Glutamatergic neuron (in vitro differentiated cells): Measurements from ENCODE around the gene CAPN13. TPM values are rescaled to one million over a fixed set of nuclear protein-coding genes. Genes with fewer than 3 reads are reported as not detected.

Source experiments
- DNase-seq: peaks from one replicate; pipeline ENCODE4 v3.0.0; 2022
- H3K27ac Mint-ChIP-seq: one replicate; pipeline ENCODE4 v1.8.0; 2020; ENCODE audit warnings: mild to moderate bottlenecking, mixed read lengths, inconsistent platforms; ENCODE audit not compliant: unreplicated experiment
- H3K27me3 Mint-ChIP-seq: one replicate; pipeline ENCODE4 v1.8.0; 2020; ENCODE audit warnings: mild to moderate bottlenecking, moderate library complexity, mixed read lengths, inconsistent platforms; ENCODE audit not compliant: unreplicated experiment
- H3K36me3 Mint-ChIP-seq: one replicate; pipeline ENCODE4 v1.8.0; 2020; ENCODE audit warnings: mild to moderate bottlenecking, mixed read lengths, inconsistent platforms; ENCODE audit not compliant: unreplicated experiment
- H3K4me1 Mint-ChIP-seq: one replicate; pipeline ENCODE4 v1.8.0; 2020; ENCODE audit warnings: mild to moderate bottlenecking, low read depth, mixed read lengths, inconsistent platforms; ENCODE audit not compliant: unreplicated experiment
- H3K4me3 Mint-ChIP-seq: one replicate; pipeline ENCODE4 v1.8.0; 2020; ENCODE audit warnings: mild to moderate bottlenecking, mixed read lengths, inconsistent platforms; ENCODE audit not compliant: unreplicated experiment
- H3K9me3 Mint-ChIP-seq: one replicate; pipeline ENCODE4 v1.8.0; 2020; ENCODE audit warnings: mild to moderate bottlenecking, moderate library complexity, mixed read lengths, inconsistent platforms; ENCODE audit not compliant: unreplicated experiment
- total RNA-seq: library from RNA; stranded (reverse); fragmentation: NEBNext Ultra II Directional; extraction: Animal tissue kit (Norgen Biotek cat#: 25700); gene quantifications from one replicate; pipeline ENCODE4 v1.2.1, GENCODE V29; 2021; ENCODE audit not compliant: unreplicated experiment
- TF ChIP-seq, protein P1 (sequence below): fragments of 200-600 bp; sonication (generic); IDR thresholded peaks from one replicate; pipeline ENCODE4 v1.5.0; 2021; ENCODE audit not compliant: partially characterized antibody, unreplicated experiment

CAPN13 gene
- total RNA-seq, 1 donor from 2014 or later: not detected

DNA sequence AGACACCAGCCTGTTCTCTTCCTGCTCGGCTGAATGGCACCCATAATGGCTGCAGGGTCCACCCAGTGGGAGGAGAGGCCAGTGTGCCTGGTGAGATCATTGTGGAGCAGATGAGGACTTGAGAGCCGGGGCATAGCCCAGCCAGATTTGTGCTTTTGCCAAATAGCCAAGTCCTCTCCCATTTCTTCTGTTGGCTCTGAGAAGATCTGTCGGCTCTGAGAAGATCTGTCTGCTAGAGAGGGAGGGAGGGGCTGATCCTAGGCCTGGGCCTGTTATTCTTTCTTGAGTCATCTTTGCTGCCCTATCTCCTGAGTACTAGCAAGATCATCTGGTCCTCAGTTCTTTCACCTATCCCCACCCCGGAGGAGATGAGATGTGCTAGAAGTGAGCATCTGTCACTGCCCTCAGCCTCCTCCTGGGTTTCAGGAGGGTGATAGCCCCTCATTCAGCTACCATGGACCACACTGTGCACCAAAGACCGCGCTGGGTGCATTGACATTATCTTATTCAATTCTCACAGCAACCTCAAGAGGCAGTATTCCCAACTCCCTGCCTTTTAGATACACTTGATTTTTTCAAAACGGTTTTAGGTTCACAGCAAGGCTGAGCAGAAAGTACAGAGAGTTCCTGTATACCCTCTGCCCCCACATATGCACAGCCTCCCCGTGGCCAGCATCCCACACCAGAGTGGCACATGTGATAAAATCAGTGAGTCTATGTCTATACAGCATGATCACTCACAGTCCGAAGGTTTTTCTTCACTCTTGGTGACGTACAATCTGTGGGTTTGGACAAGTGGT lies 98.6 kb downstream of the CAPN13 start:
- no peaks in the 10 kb centered on the region for H3K36me3 Mint-ChIP-seq
- TF ChIP-seq, protein P1, sequence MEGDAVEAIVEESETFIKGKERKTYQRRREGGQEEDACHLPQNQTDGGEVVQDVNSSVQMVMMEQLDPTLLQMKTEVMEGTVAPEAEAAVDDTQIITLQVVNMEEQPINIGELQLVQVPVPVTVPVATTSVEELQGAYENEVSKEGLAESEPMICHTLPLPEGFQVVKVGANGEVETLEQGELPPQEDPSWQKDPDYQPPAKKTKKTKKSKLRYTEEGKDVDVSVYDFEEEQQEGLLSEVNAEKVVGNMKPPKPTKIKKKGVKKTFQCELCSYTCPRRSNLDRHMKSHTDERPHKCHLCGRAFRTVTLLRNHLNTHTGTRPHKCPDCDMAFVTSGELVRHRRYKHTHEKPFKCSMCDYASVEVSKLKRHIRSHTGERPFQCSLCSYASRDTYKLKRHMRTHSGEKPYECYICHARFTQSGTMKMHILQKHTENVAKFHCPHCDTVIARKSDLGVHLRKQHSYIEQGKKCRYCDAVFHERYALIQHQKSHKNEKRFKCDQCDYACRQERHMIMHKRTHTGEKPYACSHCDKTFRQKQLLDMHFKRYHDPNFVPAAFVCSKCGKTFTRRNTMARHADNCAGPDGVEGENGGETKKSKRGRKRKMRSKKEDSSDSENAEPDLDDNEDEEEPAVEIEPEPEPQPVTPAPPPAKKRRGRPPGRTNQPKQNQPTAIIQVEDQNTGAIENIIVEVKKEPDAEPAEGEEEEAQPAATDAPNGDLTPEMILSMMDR: peak; percentile 59
- peaks cover 5% of the 10 kb centered on the region for H3K9me3 Mint-ChIP-seq
- peaks cover 2% of the 10 kb centered on the region for H3K4me1 Mint-ChIP-seq
- peaks cover 3% of the 10 kb centered on the region for H3K27me3 Mint-ChIP-seq
- no peak for DNase-seq
- H3K27ac Mint-ChIP-seq: no peak overlapping the region
- H3K4me3 Mint-ChIP-seq: no peak overlapping the region

DNA sequence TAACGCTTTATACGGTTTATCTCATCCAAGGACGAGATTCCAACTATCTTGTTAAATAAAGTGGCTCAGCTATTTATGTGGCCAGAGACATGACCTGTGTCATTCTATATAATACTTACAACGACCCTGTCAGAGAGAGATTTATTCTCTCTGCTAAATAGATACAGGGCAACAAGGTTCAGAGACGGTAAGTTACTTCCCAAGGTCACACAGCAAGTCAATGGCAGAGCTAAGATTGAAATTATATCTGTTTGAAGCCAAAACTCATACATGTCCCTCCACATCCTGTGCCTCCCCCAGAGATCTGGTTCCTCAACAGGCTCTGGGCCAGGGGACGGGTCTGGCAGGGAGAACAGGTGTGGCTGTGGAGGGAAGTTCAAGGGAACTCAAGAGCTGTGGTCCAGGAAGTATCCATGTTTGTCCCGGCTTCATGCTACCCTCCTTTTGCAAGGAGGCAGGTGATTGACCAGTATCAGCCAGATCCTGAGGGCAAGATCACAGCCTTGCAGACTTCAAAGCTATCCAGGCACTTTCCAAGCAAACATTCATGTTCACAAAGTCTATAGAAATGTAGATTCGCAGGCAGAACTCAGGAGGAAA lies 99.8 kb downstream of the CAPN13 start:
- H3K9me3 Mint-ChIP-seq: no peaks in the 10 kb centered on the region
- TF ChIP-seq, protein P1: peak; percentile 11
- H3K36me3 Mint-ChIP-seq: peaks cover 9% of the 10 kb centered on the region
- no peak overlapping the region for H3K4me3 Mint-ChIP-seq
- peaks cover 1% of the 10 kb centered on the region for H3K27me3 Mint-ChIP-seq
- H3K4me1 Mint-ChIP-seq: peaks cover 2% of the 10 kb centered on the region
- DNase-seq: no peak
- no peak overlapping the region for H3K27ac Mint-ChIP-seq

DNA sequence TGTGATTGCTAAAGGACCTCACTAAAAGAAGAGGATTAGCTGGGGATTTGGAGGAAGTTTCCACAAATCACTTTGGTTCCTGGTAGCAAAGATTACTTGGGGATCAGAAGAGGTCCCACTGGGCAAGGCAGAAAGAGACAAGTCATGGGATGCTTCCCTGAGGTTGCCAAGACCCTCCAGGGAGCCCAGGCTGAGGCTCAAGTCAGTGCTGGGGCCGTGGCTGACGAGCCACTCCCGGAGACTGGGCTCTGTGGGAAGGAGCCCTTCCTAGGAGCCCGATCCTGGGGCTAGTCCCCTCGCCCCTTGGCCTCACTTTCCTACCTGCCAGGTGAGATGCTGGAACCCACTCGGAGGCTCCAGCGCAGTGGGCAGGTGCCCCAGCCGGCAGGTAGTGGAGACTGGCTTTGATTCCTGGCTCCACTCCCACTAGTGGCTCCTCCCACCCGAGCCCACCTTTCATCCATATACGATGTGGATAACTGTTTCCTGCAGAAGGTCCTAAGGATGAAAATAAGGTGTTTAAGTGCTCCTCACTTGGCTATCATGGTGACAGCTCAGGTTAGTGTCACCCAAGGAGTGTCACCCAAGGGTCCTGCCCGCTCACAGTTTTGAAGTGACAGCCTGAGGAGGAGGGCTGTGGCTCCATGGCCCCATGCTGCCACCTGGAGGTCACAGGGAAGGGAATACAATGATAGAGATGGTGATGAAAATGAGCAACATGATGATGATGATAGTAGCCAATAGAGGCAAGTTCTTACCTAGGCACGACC lies 100.5 kb downstream of the CAPN13 start:
- Mint-ChIP-seq H3K27me3 (peaks cover 1% of the 10 kb centered on the region), H3K4me3 (no peak overlapping the region), H3K27ac (no peak overlapping the region), H3K4me1 (peaks cover 2% of the 10 kb centered on the region), H3K9me3 (peaks cover 6% of the 10 kb centered on the region), H3K36me3 (peaks cover 15% of the 10 kb centered on the region)
- peak; percentile 80 for DNase-seq
- TF ChIP-seq, protein P1: peak; percentile 63

DNA sequence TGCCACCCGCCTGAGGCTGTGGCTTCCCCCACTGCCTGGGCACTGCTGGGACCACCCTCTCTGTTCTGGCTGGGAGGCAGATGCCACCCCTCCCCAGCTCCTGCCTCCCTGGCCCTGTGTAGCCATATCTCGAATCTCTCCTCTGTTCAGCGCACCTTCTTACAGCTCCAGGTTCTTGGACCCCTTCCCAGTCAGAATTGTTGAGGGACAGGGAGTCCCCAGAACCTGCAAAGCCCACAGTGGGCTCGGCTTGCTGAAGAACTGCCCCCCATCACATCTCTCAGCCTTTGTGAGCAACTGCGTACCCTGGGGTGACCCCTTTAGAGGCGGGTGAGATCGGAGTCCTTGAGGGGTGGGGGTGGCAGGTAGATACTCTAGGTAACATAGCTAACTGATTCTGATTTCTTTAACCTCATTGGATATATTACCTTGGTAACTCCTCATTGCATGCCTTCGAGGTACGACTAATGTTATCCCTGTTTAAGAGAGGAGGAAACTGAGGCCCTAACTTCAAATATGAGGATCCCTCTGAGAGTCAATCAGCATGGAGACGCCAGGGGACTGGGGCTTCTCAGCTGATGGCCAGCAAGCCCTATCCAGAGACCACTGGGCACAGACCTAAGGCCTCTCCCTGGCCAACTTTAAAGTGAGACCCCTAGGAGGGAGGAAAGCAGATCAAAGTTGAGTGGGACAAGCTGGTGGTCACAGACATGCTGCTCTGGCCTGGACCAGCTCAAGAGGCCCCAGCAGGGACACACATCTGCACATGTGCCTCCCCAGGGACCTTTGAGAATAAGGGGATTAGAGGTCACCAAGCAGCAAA lies 101.3 kb downstream of the CAPN13 start:
- H3K4me3 Mint-ChIP-seq: no peak overlapping the region
- peaks cover 6% of the 10 kb centered on the region for H3K9me3 Mint-ChIP-seq
- DNase-seq: no peak
- peaks cover 15% of the 10 kb centered on the region for H3K36me3 Mint-ChIP-seq
- H3K27me3 Mint-ChIP-seq: peaks cover 1% of the 10 kb centered on the region
- H3K27ac Mint-ChIP-seq: no peak overlapping the region
- H3K4me1 Mint-ChIP-seq: peaks cover 2% of the 10 kb centered on the region
- TF ChIP-seq, protein P1: no peak
